Measurements from ENCODE around the gene HSH2D.

GRCh38 chr19:16188521-16188920 lies 45.0 kb downstream of the HSH2D start:
- no peak for TF ChIP-seq GATA3 (IDR thresholded peaks at IDR 0.05; ENCODE audit: low read depth, low read length)
- TF ChIP-seq GATA2 (IDR thresholded peaks at IDR 0.05; ENCODE audit: low read depth, low read length): no peak

All from SH-SY5Y (cell line).